Common myeloid progenitor, CD34-positive (primary cell): ENCODE measurements around the gene WWP2.
A peak's percentile ranks its signal among the peaks of the same experiment; 100 is the strongest.
"Not testable (repeated sequence)": the region's sequence is repeated elsewhere in the genome, so short reads cannot be mapped to it uniquely, and the experiment has no call there.

ENCODE experiments used
- CTCF ChIA-PET: fragments of 350-600 bp; sonication (Branson Sonifier 250); formaldehyde crosslinking; loops from one replicate; lab custom pipeline; 2021; ENCODE audit warnings: antibody characterized with exemption; lab: Charles Lee
- POLR2A ChIA-PET: fragments of 350-600 bp; sonication (Branson Sonifier 250); formaldehyde crosslinking; loops from one replicate; lab custom pipeline; 2021; ENCODE audit warnings: antibody characterized with exemption; lab: Charles Lee
- DNase-seq, 3 donors: peaks; one replicate each; pipeline versions ENCODE4 v3.0.0 to v3.0.0-alpha.2; 2013
- H3K27ac ChIP-seq, 2 experiments: 1 replicate in 1 of 2; 2 replicates in 1 of 2; pipeline ENCODE4 v1.7.0; 2013; ENCODE audit warnings: inconsistent platforms in 2 of 2, low read length in 2 of 2, mild to moderate bottlenecking in 2 of 2, low read depth in 1 of 2, moderate library complexity in 1 of 2; ENCODE audit not compliant: severe bottlenecking in 2 of 2, insufficient read depth in 1 of 2, poor library complexity in 1 of 2
- H3K27me3 ChIP-seq, 5 experiments: replicated peaks in 2 of 5; 1 replicate in 3 of 5; 2 replicates in 2 of 5; pipeline versions ENCODE4 v1.6.1 to v1.7.0; 2013; ENCODE audit warnings: low read length in 4 of 5, mild to moderate bottlenecking in 2 of 5, moderate library complexity in 2 of 5, inconsistent platforms in 1 of 5; ENCODE audit not compliant: insufficient read depth in 5 of 5, control insufficient read depth in 4 of 5
- H3K36me3 ChIP-seq, 4 experiments: 1 replicate in 2 of 4; 2 replicates in 2 of 4; pipeline versions ENCODE4 v1.6.1 to v1.7.0; 2013; ENCODE audit warnings: low read length in 3 of 4, control low read depth in 1 of 4, mild to moderate bottlenecking in 1 of 4; ENCODE audit not compliant: control insufficient read depth in 4 of 4, insufficient read depth in 4 of 4
- H3K4me1 ChIP-seq, 4 experiments: 1 replicate in 3 of 4; 2 replicates in 1 of 4; pipeline versions ENCODE4 v1.6.1 to v1.7.1; 2013; ENCODE audit warnings: low read length in 3 of 4, mild to moderate bottlenecking in 3 of 4, control low read depth in 1 of 4, inconsistent platforms in 1 of 4, moderate library complexity in 1 of 4; ENCODE audit not compliant: control insufficient read depth in 4 of 4, insufficient read depth in 4 of 4; ENCODE audit errors: control extremely low read depth in 1 of 4
- H3K4me3 ChIP-seq, 7 experiments: 1 replicate in 4 of 7; 2 replicates in 3 of 7; pipeline versions ENCODE4 v1.5.1 to v1.7.0; 2013; ENCODE audit warnings: mild to moderate bottlenecking in 7 of 7, low read length in 6 of 7, moderate library complexity in 6 of 7, inconsistent platforms in 2 of 7, low read depth in 2 of 7, control low read depth in 1 of 7; ENCODE audit not compliant: insufficient read depth in 4 of 7, control insufficient read depth in 1 of 7; ENCODE audit errors: extremely low read depth in 1 of 7
- H3K9me3 ChIP-seq, 5 experiments: 1 replicate in 4 of 5; 2 replicates in 1 of 5; pipeline versions ENCODE4 v1.6.1 to v1.7.1; 2013; ENCODE audit warnings: low read length in 4 of 5, mild to moderate bottlenecking in 2 of 5, inconsistent platforms in 1 of 5, low read depth in 1 of 5, moderate library complexity in 1 of 5; ENCODE audit not compliant: control insufficient read depth in 4 of 5, insufficient read depth in 2 of 5; ENCODE audit errors: control extremely low read depth in 1 of 5
- WGBS: methylation state at CpG from one replicate; pipeline ENCODE4 v1.1.5; 2013; ENCODE audit not compliant: insufficient coverage; 5-methylcytosine and 5-hydroxymethylcytosine counted together

WWP2 gene

DNA sequence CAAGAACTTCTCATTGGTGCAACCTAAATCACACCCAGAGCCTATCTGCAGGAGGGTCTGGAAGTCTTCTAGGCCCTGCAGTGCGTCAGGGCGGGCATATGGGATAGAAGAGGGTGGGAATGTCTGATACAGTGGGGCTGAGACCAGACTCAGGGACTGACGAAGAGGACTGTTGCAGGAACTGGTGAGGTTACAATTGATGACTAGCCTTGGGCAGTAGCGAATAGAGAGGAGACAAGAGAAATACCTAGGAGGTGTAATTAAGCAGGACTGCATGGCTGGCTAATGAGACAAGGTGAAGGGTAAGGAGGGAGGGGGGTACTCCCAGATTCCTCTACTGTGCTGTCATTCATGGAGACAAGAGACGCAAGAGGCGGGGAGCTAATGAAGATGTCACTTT, 91.3 kb downstream of the WWP2 start:
- ChIA-PET POLR2A (no interaction called here), CTCF (no interaction called here)
- no peaks in the 10 kb centered on the region for H3K27me3 ChIP-seq
- no peaks in the 10 kb centered on the region for H3K9me3 ChIP-seq
- H3K27ac ChIP-seq, result no peak overlapping the region
- H3K36me3 ChIP-seq, result peaks cover 0 to 8% (median 2%) of the 10 kb centered on the region in 4 experiments
- WGBS, result 96% methylated on average over 5 of the region's 6 CpGs
- H3K4me3 ChIP-seq, result no peak overlapping the region
- no peak for DNase-seq
- peaks cover 0 to 10% (median 7%) of the 10 kb centered on the region in 4 experiments for H3K4me1 ChIP-seq

DNA sequence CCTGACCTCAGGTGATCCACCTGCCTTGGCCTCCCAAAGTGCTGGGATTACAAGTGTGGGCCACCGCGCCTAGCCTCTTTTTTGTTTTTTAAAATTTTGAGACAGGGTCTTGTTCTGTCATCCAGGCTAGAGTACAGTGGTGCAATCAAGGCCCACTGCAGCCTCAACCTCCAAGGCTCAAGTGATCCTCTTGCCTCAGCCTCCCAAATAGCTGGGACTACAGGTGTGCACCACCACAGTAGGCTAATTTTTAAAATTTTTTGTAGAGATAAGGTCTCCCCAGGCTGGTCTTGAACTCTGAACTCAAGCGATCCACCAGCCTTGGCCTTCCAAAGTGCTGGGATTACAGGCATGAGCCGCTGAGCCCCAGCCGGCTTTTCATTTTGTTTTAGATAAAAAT, 92.6 kb downstream of the WWP2 start:
- DNase-seq, H3K27ac ChIP-seq, POLR2A ChIA-PET, H3K4me3 ChIP-seq, H3K36me3 ChIP-seq, CTCF ChIA-PET, H3K27me3 ChIP-seq, H3K4me1 ChIP-seq, H3K9me3 ChIP-seq: not testable (repeated sequence)
- 100% methylated on average over 2 of the region's 5 CpGs for WGBS

DNA sequence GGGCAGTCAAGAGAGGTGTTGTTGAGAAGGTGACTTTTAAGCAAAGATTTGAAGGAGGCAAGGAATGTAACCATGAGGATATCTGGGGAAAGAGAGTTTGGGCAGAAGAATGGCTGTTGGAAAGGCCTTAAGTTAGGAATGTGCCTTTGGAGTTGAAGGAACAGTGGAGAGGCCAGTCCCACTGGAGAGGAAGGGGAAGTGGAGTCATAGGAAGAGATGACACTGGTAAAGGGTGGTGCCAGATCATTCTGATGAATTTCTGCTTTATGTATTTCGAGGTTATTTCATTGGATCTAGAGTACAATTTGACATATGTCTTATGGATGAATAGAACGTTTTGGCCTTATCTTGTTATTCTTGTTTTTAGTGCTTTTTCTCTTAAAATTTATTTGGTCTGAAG, 93.5 kb downstream of the WWP2 start:
- ChIA-PET CTCF (interaction anchor here (2.3 kb wide), 1 partner anchor 14 kb away, joined by 6 read pairs; no protein-coding TSS in a partner anchor), POLR2A (no interaction called here)
- no peak for DNase-seq
- WGBS, result 94% methylated on average over 2 of the region's 2 CpGs
- no peaks in the 10 kb centered on the region for H3K27me3 ChIP-seq
- no peak overlapping the region for H3K4me3 ChIP-seq
- peaks cover 0 to 10% (median 4%) of the 10 kb centered on the region in 4 experiments for H3K36me3 ChIP-seq
- no peaks in the 10 kb centered on the region for H3K9me3 ChIP-seq
- H3K4me1 ChIP-seq, result peaks cover 0 to 9% (median 4%) of the 10 kb centered on the region in 4 experiments
- no peak overlapping the region for H3K27ac ChIP-seq

DNA sequence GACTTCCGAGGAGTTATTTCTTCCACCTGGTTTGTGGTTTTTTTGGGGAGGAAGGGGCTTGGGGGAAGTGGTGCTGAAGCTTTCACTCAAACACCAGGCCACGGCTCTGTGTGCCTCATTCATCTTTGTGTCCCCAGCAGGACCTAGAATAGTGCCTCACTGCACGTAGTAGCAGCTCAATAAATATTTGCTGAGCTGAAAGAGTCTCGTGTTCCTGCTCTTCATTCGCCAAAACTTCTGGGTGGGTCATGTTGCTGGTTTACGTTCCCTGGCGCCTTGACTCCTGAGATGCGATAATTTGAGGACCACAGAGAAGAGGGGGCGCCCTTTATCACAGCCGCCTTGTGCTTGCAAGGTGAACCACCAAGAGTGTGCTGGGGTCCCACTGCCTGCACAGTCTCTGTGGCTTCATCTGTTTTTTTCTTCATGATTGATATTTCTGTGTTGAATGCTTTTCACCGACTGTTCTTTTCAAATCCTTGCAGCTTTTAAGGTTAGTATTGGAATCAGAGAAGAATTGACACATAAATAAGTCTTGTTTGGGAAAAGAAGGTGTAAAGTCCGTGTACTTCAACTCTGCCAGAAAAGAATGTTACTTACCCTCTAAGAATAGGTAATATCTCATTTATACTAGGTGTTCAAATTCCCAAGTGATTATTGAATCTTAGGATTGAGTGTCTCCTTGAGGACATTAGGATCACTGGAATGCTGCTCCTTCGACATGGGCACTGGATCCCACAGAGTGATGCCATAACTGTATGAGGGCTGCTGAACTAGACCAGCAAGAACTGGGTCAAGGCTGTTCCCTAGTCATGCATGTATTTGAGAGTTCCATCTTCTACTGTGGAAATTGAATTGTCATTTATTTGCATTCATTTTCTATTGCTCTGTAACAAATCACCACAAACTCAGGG, 96.3 kb downstream of the WWP2 start:
- 74% methylated on average over 10 of the region's 13 CpGs for WGBS
- peak in 2 of 3 donors; percentile 21 to 51 for DNase-seq
- Histone ChIP-seq H3K9me3 (no peaks in the 10 kb centered on the region), H3K27me3 (no peaks in the 10 kb centered on the region), H3K4me1 (peaks cover 0 to 21% (median 14%) of the 10 kb centered on the region in 4 experiments), H3K27ac (no peak overlapping the region), H3K4me3 (no peak overlapping the region), H3K36me3 (peaks cover 0 to 10% (median 2%) of the 10 kb centered on the region in 4 experiments)
- CTCF ChIA-PET, result interaction anchor here (0.7 to 1.1 kb wide), 3 partner anchors 10 to 71 kb away, joined by 3 read pairs; no protein-coding TSS in a partner anchor
- POLR2A ChIA-PET, result interaction anchor here (0.7 kb wide), 1 partner anchor 1020 kb away, joined by 3 read pairs; no protein-coding TSS in a partner anchor

DNA sequence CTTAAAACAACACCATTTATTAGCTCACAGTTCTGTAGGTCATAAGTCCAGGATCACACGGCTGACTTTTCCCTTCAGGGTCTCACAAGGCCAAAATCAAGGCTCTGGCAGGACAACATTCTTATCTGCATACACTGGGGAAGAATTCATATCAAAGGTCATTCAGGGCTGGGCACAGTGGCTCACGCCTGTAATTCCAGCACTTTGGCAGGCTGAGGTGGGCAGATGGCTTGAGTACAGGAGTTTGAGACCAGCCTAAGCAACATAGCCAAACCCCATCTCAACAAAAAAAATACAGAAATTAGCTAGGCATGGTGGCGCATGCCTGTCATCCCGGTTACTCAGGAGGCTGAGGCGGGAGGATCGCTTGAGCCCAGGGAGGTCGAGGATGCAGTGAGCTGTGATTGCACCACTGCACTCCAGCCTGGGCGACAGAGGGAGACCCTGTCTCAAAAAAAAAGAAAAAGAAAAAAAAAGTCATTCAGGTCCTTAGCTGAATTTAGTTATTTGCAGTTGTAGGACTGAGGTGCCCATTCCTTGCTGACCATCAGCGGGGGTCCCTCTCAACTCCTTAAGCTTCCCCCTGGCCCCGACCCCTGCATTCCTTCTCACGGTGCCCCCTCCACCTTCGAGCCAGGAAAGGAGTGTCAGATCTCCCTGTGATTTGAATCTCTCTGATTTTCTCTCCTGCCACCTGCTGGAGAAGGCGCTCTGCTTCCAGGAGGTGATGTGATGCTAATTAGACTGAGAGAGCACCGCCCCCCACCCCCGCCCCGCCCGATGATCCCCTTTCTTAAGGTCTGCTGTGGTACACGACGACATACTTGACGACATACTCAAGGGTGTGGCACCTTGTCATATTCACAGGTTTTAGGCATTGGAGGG, 97.2 kb downstream of the WWP2 start:
- peaks cover 0 to 10% (median 0%) of the 10 kb centered on the region in 4 experiments for H3K36me3 ChIP-seq
- H3K4me1 ChIP-seq, result peaks cover 0 to 21% (median 14%) of the 10 kb centered on the region in 4 experiments
- ChIA-PET POLR2A (no interaction called here), CTCF (interaction anchor here (0.6 to 1.0 kb wide), 2 partner anchors 63 to 662 kb away, joined by 3 read pairs; no protein-coding TSS in a partner anchor)
- no peak overlapping the region for H3K4me3 ChIP-seq
- H3K9me3 ChIP-seq, result no peaks in the 10 kb centered on the region
- 83% methylated on average over 12 of the region's 20 CpGs for WGBS
- no peak overlapping the region for H3K27ac ChIP-seq
- DNase-seq, result peak; percentile 22 to 56 (median 45)
- H3K27me3 ChIP-seq, result no peaks in the 10 kb centered on the region

DNA sequence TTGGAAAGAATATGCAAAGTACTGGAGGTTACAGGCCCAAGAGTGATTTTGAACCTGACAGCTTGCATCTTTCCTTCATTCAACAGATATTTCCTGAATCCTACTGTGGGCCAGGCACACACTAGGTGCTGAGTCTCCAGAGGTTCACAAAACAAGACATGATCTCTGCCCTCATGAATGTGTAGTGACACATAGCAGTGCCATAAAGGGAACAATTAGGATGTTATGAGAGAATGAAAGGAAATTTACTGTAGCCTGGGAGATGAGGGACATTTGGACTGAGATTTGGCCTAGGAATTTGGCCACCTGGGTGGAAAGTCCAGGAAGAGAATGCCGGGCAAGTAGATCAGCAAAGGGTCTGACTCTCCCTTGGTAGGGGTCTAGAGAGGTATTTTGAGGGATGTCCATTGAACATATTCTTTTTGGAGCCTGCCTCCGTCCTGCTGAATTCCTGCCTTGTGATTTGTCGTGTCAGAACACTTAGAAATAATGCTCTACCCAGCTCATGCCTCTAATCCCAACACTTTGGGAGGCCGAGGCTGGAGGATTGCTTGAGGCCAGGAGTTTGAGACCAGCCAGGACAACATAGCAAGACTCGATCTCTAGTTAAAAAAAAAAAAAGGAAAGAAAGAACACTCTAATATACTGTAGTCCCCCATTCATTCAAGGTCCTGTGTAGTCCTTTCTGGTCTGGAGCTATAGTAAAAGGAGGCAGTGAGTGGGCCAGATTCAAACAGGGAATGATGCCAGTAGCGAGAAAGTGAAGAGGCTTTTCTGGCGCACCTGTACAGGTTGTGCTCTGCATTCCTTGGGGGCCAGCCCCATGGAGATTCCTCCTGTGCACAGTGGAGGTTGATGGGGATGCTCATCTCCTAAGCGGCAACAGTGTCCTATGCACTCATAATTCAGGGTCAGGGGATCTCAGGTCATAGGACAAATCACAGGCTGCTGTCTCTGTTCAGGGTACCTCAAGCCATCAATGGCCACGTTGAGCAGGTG, 98.4 kb downstream of the WWP2 start:
- H3K4me1 ChIP-seq, result peaks cover 0 to 24% (median 14%) of the 10 kb centered on the region in 4 experiments
- no peak overlapping the region for H3K27ac ChIP-seq
- WGBS, result 88% methylated on average over 5 of the region's 9 CpGs
- no peaks in the 10 kb centered on the region for H3K27me3 ChIP-seq
- no peaks in the 10 kb centered on the region for H3K9me3 ChIP-seq
- ChIA-PET POLR2A (no interaction called here), CTCF (interaction anchor here (1.5 kb wide), 1 partner anchor 8 kb away, joined by 4 read pairs; no protein-coding TSS in a partner anchor)
- no peak overlapping the region for H3K4me3 ChIP-seq
- peaks cover 0 to 10% (median 0%) of the 10 kb centered on the region in 4 experiments for H3K36me3 ChIP-seq
- no peak for DNase-seq
